Measurements from ENCODE around the gene UCKL1.
"Not testable (repeated sequence)": the region's sequence is repeated elsewhere in the genome, so short reads cannot be mapped to it uniquely, and the experiment has no call there.

The UCKL1 gene

GRCh38 chr20:63917811-63918210 is 38.4 kb downstream of the UCKL1 start:
- no peak for DNase-seq

- not testable (repeated sequence) for DNase-seq
These were observed 39.8 kb downstream of the UCKL1 start for GRCh38 chr20:63916371-63916939.

- DNase-seq, result no peak
These were observed 40.7 kb downstream of the UCKL1 start for GRCh38 chr20:63915471-63915870.

- no peak for DNase-seq
These were observed 42.4 kb downstream of the UCKL1 start for GRCh38 chr20:63913768-63914167.

GRCh38 chr20:63911176-63911575 is 45.0 kb downstream of the UCKL1 start:
- DNase-seq, result no peak

- DNase-seq, result no peak
These were observed 48.1 kb downstream of the UCKL1 start for GRCh38 chr20:63908008-63908682.

GRCh38 chr20:63903796-63904561 is 52.2 kb downstream of the UCKL1 start:
- no peak for DNase-seq

GRCh38 chr20:63900413-63900812 is 55.8 kb downstream of the UCKL1 start:
- DNase-seq, result no peak

GRCh38 chr20:63898882-63899558 is 57.2 kb downstream of the UCKL1 start:
- DNase-seq, result no peak

GRCh38 chr20:63897978-63898561 is 58.1 kb downstream of the UCKL1 start:
- DNase-seq, result no peak

- DNase-seq, result peak; percentile 68
These were observed 59.7 kb downstream of the UCKL1 start for GRCh38 chr20:63896264-63897105.

GRCh38 chr20:63895952-63896263 is 60.3 kb downstream of the UCKL1 start:
- no peak for DNase-seq

- no peak for DNase-seq
These were observed 60.8 kb downstream of the UCKL1 start for GRCh38 chr20:63895202-63895951.

GRCh38 chr20:63894358-63895201 is 61.6 kb downstream of the UCKL1 start, which contains the start of gene DNAJC5:
DNAJC5 (plus strand) TSS chr20:63895126; CDS start chr20:63928346, 33,220 bp downstream.
- DNase-seq, result peak; percentile 97

GRCh38 chr20:63893999-63894357 is 62.2 kb downstream of the UCKL1 start:
- DNase-seq, result no peak

GRCh38 chr20:63892402-63892801 is 63.8 kb downstream of the UCKL1 start:
- DNase-seq, result no peak

- DNase-seq, result no peak
These were observed 64.9 kb downstream of the UCKL1 start for GRCh38 chr20:63891061-63892002.

GRCh38 chr20:63890616-63891015 is 65.6 kb downstream of the UCKL1 start:
- DNase-seq, result no peak

GRCh38 chr20:63890201-63890576 is 66.0 kb downstream of the UCKL1 start:
- DNase-seq, result no peak

All from COR-L47 (cell line).